K562 (cell line): ENCODE measurements around the gene KRTAP1-5.

ENCODE experiments used
- ATF7 ChIP-seq: fragments of 450-650 bp; IDR thresholded peaks from 2 replicates; pipeline ENCODE4 v1.7.1; 2014; ENCODE audit warnings: mild to moderate bottlenecking, moderate library complexity
- BCOR ChIP-seq: fragments of 450-650 bp; IDR thresholded peaks from 2 replicates; pipeline ENCODE4 v1.6.1; 2016
- CHCHD3 ChIP-seq: fragments of 250-450 bp; sonication (Bioruptor Pico); IDR thresholded peaks from 2 replicates; pipeline ENCODE4 v2.1.2; 2022; ENCODE audit warnings: mild to moderate bottlenecking
- EP300 ChIP-seq: IDR thresholded peaks from 2 replicates; pipeline ENCODE4 v1.6.1; 2012; ENCODE audit warnings: low read length, improper control_type of control experiment
- EZH2 ChIP-seq: IDR thresholded peaks from 2 replicates; pipeline ENCODE4 v1.6.1; 2012; ENCODE audit warnings: low read depth, mild to moderate bottlenecking, inconsistent platforms, low read length, borderline replicate concordance
- MAFF ChIP-seq: IDR thresholded peaks from 2 replicates; pipeline ENCODE4 v1.6.1; 2012; ENCODE audit warnings: low read length, improper control_type of control experiment
- MEIS2 ChIP-seq: fragments of 450-650 bp; IDR thresholded peaks from 2 replicates; pipeline ENCODE4 v1.6.1; 2014; ENCODE audit warnings: mild to moderate bottlenecking; ENCODE audit not compliant: partially characterized antibody
- NFYB ChIP-seq: IDR thresholded peaks from 2 replicates; pipeline ENCODE4 v1.6.1; 2011; ENCODE audit warnings: mild to moderate bottlenecking, moderate library complexity; ENCODE audit not compliant: insufficient read length; ENCODE audit errors: extremely low read depth
- RBM15 ChIP-seq: fragments of 200-400 bp; formaldehyde crosslinking; IDR thresholded peaks from 2 replicates; pipeline ENCODE4 v1.6.1; 2018; ENCODE audit warnings: mild to moderate bottlenecking, low read length, moderate library complexity; ENCODE audit not compliant: insufficient read depth
- TAF1 ChIP-seq: IDR thresholded peaks from 2 replicates; pipeline ENCODE4 v1.6.1; 2011; ENCODE audit warnings: mild to moderate bottlenecking, low read length, moderate library complexity; ENCODE audit not compliant: insufficient read depth, control insufficient read depth, severe bottlenecking; ENCODE audit errors: extremely low read depth
- ZBTB11 ChIP-seq, 3 experiments: fragments of 200-800 bp in 1 of 3; fragments of 250-450 bp in 1 of 3; fragments of 450-650 bp in 1 of 3; sonication (Bioruptor Pico) in 1 of 3; sonication (Bioruptor generic) in 1 of 3; formaldehyde crosslinking in 1 of 3; IDR thresholded peaks; 2 replicates each; pipeline versions ENCODE4 v1.6.1 to v1.8.0; 2016 to 2022; ENCODE audit warnings: mild to moderate bottlenecking in 2 of 3, missing genetic modification characterization in 2 of 3, missing compliant biosample characterization in 1 of 3, moderate library complexity in 1 of 3
- ZNF24 ChIP-seq: fragments of 450-650 bp; IDR thresholded peaks from 2 replicates; pipeline ENCODE4 v1.6.1; 2016
- TF ChIP-seq, protein P1 (sequence below): sonication (generic); formaldehyde crosslinking; IDR thresholded peaks from 2 replicates; pipeline ENCODE4 v1.8.1; 2023; ENCODE audit warnings: mild to moderate bottlenecking, missing genetic modification reagents

- TF ChIP-seq EP300: no peak
- TF ChIP-seq EZH2: no peak
- no peak for TF ChIP-seq BCOR
- TF ChIP-seq, protein P1, sequence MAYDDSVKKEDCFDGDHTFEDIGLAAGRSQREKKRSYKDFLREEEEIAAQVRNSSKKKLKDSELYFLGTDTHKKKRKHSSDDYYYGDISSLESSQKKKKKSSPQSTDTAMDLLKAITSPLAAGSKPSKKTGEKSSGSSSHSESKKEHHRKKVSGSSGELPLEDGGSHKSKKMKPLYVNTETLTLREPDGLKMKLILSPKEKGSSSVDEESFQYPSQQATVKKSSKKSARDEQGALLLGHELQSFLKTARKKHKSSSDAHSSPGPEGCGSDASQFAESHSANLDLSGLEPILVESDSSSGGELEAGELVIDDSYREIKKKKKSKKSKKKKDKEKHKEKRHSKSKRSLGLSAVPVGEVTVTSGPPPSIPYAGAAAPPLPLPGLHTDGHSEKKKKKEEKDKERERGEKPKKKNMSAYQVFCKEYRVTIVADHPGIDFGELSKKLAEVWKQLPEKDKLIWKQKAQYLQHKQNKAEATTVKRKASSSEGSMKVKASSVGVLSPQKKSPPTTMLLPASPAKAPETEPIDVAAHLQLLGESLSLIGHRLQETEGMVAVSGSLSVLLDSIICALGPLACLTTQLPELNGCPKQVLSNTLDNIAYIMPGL (CRISPR knock-in tag): no peak
- TF ChIP-seq CHCHD3 (CRISPR knock-in tag): no peak
- no peak for TF ChIP-seq ATF7
- no peak for TF ChIP-seq RBM15
- TF ChIP-seq NFYB: no peak
- TF ChIP-seq ZBTB11 (CRISPR knock-in tag; IDR thresholded peaks at IDR 0.05): no peak
- no peak for TF ChIP-seq MEIS2
- no peak for TF ChIP-seq MAFF
- TF ChIP-seq ZNF24: no peak
- no peak for TF ChIP-seq TAF1
These were observed 25.2 kb downstream of the KRTAP1-5 start for GRCh38 chr17:41001795-41002194.
